Sigmoid colon (tissue), 7 donors: ENCODE results near the gene SCAPER. TPM values are rescaled to one million over a fixed set of nuclear protein-coding genes. Genes with fewer than 3 reads are reported as not detected.

ENCODE experiments used
- DNase-seq: peaks from one replicate; pipeline ENCODE4 v3.0.0-alpha.2; 2019
- H3K27ac ChIP-seq, 4 donors: fragments of 200-600 bp; sonication (generic); one replicate each; pipeline ENCODE4 v1.5.1; 2016 to 2019; ENCODE audit warnings: mild to moderate bottlenecking in 1 of 4
- H3K27me3 ChIP-seq, 3 donors: fragments of 200-600 bp; sonication (generic); one replicate each; pipeline ENCODE4 v1.5.1; 2019; ENCODE audit warnings: mild to moderate bottlenecking in 1 of 3
- H3K36me3 ChIP-seq, 4 donors: fragments of 200-600 bp; sonication (generic); one replicate each; pipeline ENCODE4 v1.5.1; 2016 to 2019
- H3K4me1 ChIP-seq, 4 donors: fragments of 200-600 bp; sonication (generic); one replicate each; pipeline ENCODE4 v1.5.1; 2017 to 2019
- H3K4me3 ChIP-seq, 4 donors: fragments of 200-600 bp; sonication (generic); one replicate each; pipeline ENCODE4 v1.5.1; 2017 to 2019; ENCODE audit warnings: mild to moderate bottlenecking in 2 of 4, moderate library complexity in 1 of 4
- H3K9me3 ChIP-seq, 4 donors: fragments of 200-600 bp in 3 of 4; sonication (generic) in 3 of 4; one replicate each; pipeline versions ENCODE4 v1.5.1 to v1.6.1; 2013 to 2019
- CTCF ChIP-seq, 4 experiments: fragments of 450-650 bp in 3 of 4; fragments of 200-600 bp in 1 of 4; IDR thresholded peaks; one replicate each; pipeline ENCODE4 v1.5.1; 2016 to 2019; ENCODE audit warnings: antibody characterized with exemption in 4 of 4, mild to moderate bottlenecking in 3 of 4, moderate library complexity in 2 of 4
- EP300 ChIP-seq, 4 donors: sonication (generic); formaldehyde crosslinking; IDR thresholded peaks; one replicate each; pipeline ENCODE4 v1.6.1; 2017; ENCODE audit warnings: antibody characterized with exemption in 4 of 4
- POLR2A ChIP-seq, 2 donors: fragments of 450-650 bp; IDR thresholded peaks; one replicate each; pipeline ENCODE4 v1.6.1; 2016; ENCODE audit warnings: antibody characterized with exemption in 2 of 2, mild to moderate bottlenecking in 2 of 2, moderate library complexity in 2 of 2
- POLR2AphosphoS5 ChIP-seq, 4 donors: sonication (generic); formaldehyde crosslinking; IDR thresholded peaks; one replicate each; pipeline ENCODE4 v1.6.1; 2017; ENCODE audit warnings: antibody characterized with exemption in 4 of 4
- WGBS, 2 donors: extraction: QIAGEN DNeasy Blood & Tissue Kit; methylation state at CpG; one replicate each; pipeline ENCODE4 v1.1.7; 2013; 5-methylcytosine and 5-hydroxymethylcytosine counted together
- intact Hi-C: fragments of 100-400 bp; cut with DNase I; formaldehyde crosslinking; loops from one replicate; pipeline ENCODE4 v1.15.1; 2023
- polyA plus RNA-seq, 3 donors: library from polyadenylated mRNA; stranded (reverse); fragments of 200-250 nt; gene quantifications; one replicate each; pipeline ENCODE4 v1.2.3, GENCODE V29; 2013
- total RNA-seq, 4 donors: library from RNA; depleted of rRNA; stranded (reverse); fragments of >200 nt; gene quantifications; one replicate each; pipeline ENCODE4 v1.1.0, GENCODE V29; 2016
- donor health status: healthy with polysubstance abuse.
- donor health status: Bipolar disorder and iron deficiency.
- donor health status: healthy.

Gene SCAPER
- total and polyA plus RNA-seq, 7 donors: 5.3 to 40.7 (median 22.5) TPM

DNA sequence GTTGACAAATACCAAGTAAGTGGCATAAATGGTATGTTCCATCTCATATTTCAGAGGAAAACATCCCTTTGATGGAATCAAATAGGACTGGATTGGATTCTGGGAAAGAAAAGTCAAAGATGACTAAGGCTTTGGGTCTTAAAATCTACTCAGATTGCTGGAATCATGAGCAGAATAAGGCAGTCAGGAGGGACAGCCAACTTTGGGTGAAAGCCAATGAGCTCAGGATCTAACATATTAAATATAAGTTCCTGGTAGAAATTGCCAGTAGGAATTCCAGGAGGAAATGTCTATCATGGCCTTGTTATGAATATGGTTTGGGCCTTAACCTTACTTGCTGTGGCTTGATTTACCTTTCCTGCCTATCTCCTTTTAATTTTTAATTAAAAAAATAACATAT is 513.3 kb downstream of the SCAPER start:
- Histone ChIP-seq H3K36me3 (no peaks in the 10 kb centered on the region), H3K27ac (no peak overlapping the region), H3K4me1 (no peaks in the 10 kb centered on the region), H3K4me3 (no peak overlapping the region), H3K9me3 (no peaks in the 10 kb centered on the region), H3K27me3 (no peaks in the 10 kb centered on the region)
- intact Hi-C loops: no loop called here
- DNase-seq: no peak
- TF ChIP-seq POLR2AphosphoS5 (IDR thresholded peaks at IDR 0.05): no peak
- TF ChIP-seq EP300 (IDR thresholded peaks at IDR 0.05): no peak
- TF ChIP-seq CTCF (IDR thresholded peaks at IDR 0.05): no peak
- no peak for TF ChIP-seq POLR2A (IDR thresholded peaks at IDR 0.05)

- DNase-seq: no peak
- no peak overlapping the region for H3K4me3 ChIP-seq
- no peaks in the 10 kb centered on the region for H3K4me1 ChIP-seq
- WGBS, 2 donors: 92 to 95% methylated on average over 3 of the region's 3 CpGs
- no peaks in the 10 kb centered on the region for H3K27me3 ChIP-seq
- H3K27ac ChIP-seq: no peak overlapping the region
- TF ChIP-seq CTCF (IDR thresholded peaks at IDR 0.05): no peak
- no peak for TF ChIP-seq EP300 (IDR thresholded peaks at IDR 0.05)
- no peak for TF ChIP-seq POLR2AphosphoS5 (IDR thresholded peaks at IDR 0.05)
- no peaks in the 10 kb centered on the region for H3K36me3 ChIP-seq
- H3K9me3 ChIP-seq: no peaks in the 10 kb centered on the region
- intact Hi-C loops: no loop called here
Observed at GRCh38 chr15:76391309-76391708, 513.8 kb downstream of the SCAPER start.

DNA sequence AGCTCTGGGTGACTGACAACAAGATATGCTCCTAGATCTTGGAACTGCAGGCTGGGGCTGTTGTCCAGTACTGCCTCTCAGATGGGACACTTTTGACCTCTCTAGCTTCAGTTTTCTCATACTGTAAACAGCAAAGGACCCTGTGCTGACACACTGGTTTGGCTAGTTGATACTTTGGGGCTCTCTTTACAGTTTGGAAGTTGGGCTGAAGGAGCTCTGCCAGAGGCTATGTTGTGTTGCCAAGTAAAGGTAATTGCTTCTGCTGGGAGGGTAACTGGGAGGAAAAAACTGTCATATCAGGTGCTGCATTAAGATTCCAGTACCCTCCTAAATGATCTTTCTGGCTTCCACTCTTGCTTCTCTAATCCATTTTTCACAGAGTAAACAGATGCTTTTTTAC is 514.6 kb downstream of the SCAPER start:
- DNase-seq: no peak
- Histone ChIP-seq H3K27me3 (no peaks in the 10 kb centered on the region), H3K4me1 (no peaks in the 10 kb centered on the region), H3K9me3 (no peaks in the 10 kb centered on the region), H3K36me3 (no peaks in the 10 kb centered on the region), H3K4me3 (no peak overlapping the region), H3K27ac (no peak overlapping the region)
- intact Hi-C loops: no loop called here
- TF ChIP-seq POLR2A (IDR thresholded peaks at IDR 0.05) (no peak), POLR2AphosphoS5 (IDR thresholded peaks at IDR 0.05) (no peak), CTCF (IDR thresholded peaks at IDR 0.05) (no peak), EP300 (IDR thresholded peaks at IDR 0.05) (no peak)

DNA sequence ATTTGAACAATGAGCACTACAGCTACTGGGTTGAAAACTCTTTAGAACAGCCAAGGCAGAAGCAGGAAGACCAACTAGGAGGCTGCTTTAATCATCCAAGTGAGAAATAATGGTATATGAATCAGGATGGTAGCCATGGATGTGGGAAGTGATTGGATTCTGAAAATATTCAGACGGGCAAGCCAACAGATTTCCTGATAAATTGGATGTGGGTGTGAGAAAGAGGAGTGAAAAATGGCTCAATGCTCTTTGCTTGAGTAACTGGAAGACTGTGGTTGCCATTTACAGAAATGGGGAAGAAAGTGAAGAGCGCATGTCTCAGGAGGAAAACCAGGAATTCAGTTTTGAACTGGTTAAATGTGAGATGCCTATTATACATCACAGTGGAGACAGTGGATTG is 518.2 kb downstream of the SCAPER start:
- 96 to 99% methylated on average over 2 of the region's 2 CpGs for WGBS, 2 donors

More for the DNA sequence above, 518.2 kb downstream of the SCAPER start:
- Histone ChIP-seq H3K27ac (no peak overlapping the region), H3K4me1 (no peaks in the 10 kb centered on the region), H3K36me3 (no peaks in the 10 kb centered on the region), H3K4me3 (no peak overlapping the region), H3K27me3 (no peaks in the 10 kb centered on the region), H3K9me3 (no peaks in the 10 kb centered on the region)
- intact Hi-C loops: no loop called here
- no peak for DNase-seq
- TF ChIP-seq POLR2A (IDR thresholded peaks at IDR 0.05) (no peak), EP300 (IDR thresholded peaks at IDR 0.05) (no peak), POLR2AphosphoS5 (IDR thresholded peaks at IDR 0.05) (no peak), CTCF (IDR thresholded peaks at IDR 0.05) (no peak)
